B cell (primary cell): ENCODE data around the gene TXNDC5. TPM values are rescaled to one million over a fixed set of nuclear protein-coding genes. Genes with fewer than 3 reads are reported as not detected.

ENCODE experiments used
- ATAC-seq: fragments of 200-7000 bp; cut with Tn5 transposase; one replicate; pipeline ENCODE4 v1.10.0; 2021; ENCODE audit warnings: low read depth, mild to moderate bottlenecking, moderate number of reproducible peaks, moderate library complexity
- CTCF ChIA-PET: fragments of 350-600 bp; sonication (Branson Sonifier 250); formaldehyde crosslinking; loops from one replicate; lab custom pipeline; 2021; ENCODE audit warnings: antibody characterized with exemption, inconsistent platforms; lab: Charles Lee
- POLR2A ChIA-PET: fragments of 350-600 bp; sonication (Branson Sonifier 250); formaldehyde crosslinking; loops from one replicate; lab custom pipeline; 2021; ENCODE audit warnings: antibody characterized with exemption; lab: Charles Lee
- DNase-seq: peaks from one replicate; pipeline ENCODE4 v3.0.0; 2013
- H2AFZ ChIP-seq: 2 replicates; pipeline ENCODE4 v1.6.1; 2012; ENCODE audit warnings: mild to moderate bottlenecking, low read depth, low read length; ENCODE audit not compliant: insufficient read depth, poor library complexity, severe bottlenecking
- H3K27ac ChIP-seq, 2 donors: 1 replicate in 1 of 2; 2 replicates in 1 of 2; pipeline ENCODE4 v1.5.1; 2012 to 2013; ENCODE audit warnings: low read length in 2 of 2, mild to moderate bottlenecking in 2 of 2, moderate library complexity in 1 of 2
- H3K27me3 ChIP-seq, 4 experiments: fragments of 200-600 bp in 1 of 4; sonication (generic) in 1 of 4; replicated peaks in 1 of 4; 1 replicate in 2 of 4; 2 replicates in 2 of 4; pipeline versions ENCODE4 v1.6.1 to v1.7.0; 2013 to 2016; ENCODE audit warnings: low read length in 3 of 4, mild to moderate bottlenecking in 2 of 4, mixed read lengths in 1 of 4, moderate library complexity in 1 of 4; ENCODE audit not compliant: insufficient read depth in 4 of 4, control insufficient read depth in 3 of 4; ENCODE audit errors: control extremely low read depth in 1 of 4
- H3K36me3 ChIP-seq, 2 experiments: replicated peaks in 1 of 2; 1 replicate in 1 of 2; 2 replicates in 1 of 2; pipeline versions ENCODE4 v1.6.1 to v1.7.1; 2013; ENCODE audit warnings: low read length in 1 of 2; ENCODE audit not compliant: insufficient read depth in 2 of 2, control insufficient read depth in 1 of 2; ENCODE audit errors: control extremely low read depth in 1 of 2, extremely low read depth in 1 of 2
- H3K4me1 ChIP-seq, 2 donors: fragments of 200-600 bp in 1 of 2; sonication (generic) in 1 of 2; 1 replicate in 1 of 2; 2 replicates in 1 of 2; pipeline versions ENCODE4 v1.5.1 to v1.6.1; 2013 to 2017; ENCODE audit warnings: low read length in 2 of 2; ENCODE audit not compliant: control insufficient read depth in 2 of 2, insufficient read depth in 2 of 2
- H3K4me2 ChIP-seq: replicated peaks from 2 replicates; pipeline ENCODE3; 2012; ENCODE audit warnings: mild to moderate bottlenecking, low read depth, low read length; ENCODE audit not compliant: poor library complexity, severe bottlenecking
- H3K4me3 ChIP-seq, 5 experiments: fragments of 200-600 bp in 1 of 5; sonication (generic) in 1 of 5; 1 replicate in 3 of 5; 2 replicates in 2 of 5; pipeline versions ENCODE4 v1.5.1 to v1.7.0; 2011 to 2016; ENCODE audit warnings: low read length in 4 of 5, mild to moderate bottlenecking in 4 of 5, low read depth in 2 of 5, control low read depth in 1 of 5, moderate library complexity in 1 of 5; ENCODE audit not compliant: insufficient read depth in 1 of 5; ENCODE audit errors: control extremely low read depth in 1 of 5, extremely low read depth in 1 of 5
- H3K79me2 ChIP-seq: fragments of 200-600 bp; sonication (generic); one replicate; pipeline ENCODE4 v1.6.0; 2016; ENCODE audit warnings: low read length; ENCODE audit not compliant: control insufficient read depth, insufficient read depth
- H3K9ac ChIP-seq: fragments of 200-600 bp; sonication (generic); 2 replicates; pipeline ENCODE4 v1.6.1; 2017; ENCODE audit warnings: mild to moderate bottlenecking, low read length, moderate library complexity
- H3K9me3 ChIP-seq, 3 donors: one replicate each; pipeline versions ENCODE4 v1.6.1 to v1.7.1; 2013; ENCODE audit warnings: low read length in 2 of 3; ENCODE audit not compliant: control insufficient read depth in 2 of 3, insufficient read depth in 1 of 3; ENCODE audit errors: control extremely low read depth in 1 of 3
- H4K20me1 ChIP-seq: 2 replicates; pipeline ENCODE4 v1.6.0; 2012; ENCODE audit warnings: mild to moderate bottlenecking, low read length; ENCODE audit not compliant: insufficient read depth, control insufficient read depth, poor library complexity, severe bottlenecking
- H3K27ac Mint-ChIP-seq: one replicate; pipeline ENCODE4 v1.8.0; 2021; ENCODE audit warnings: mixed read lengths
- H3K27me3 Mint-ChIP-seq: one replicate; pipeline ENCODE4 v1.8.0; 2021; ENCODE audit warnings: mixed read lengths
- H3K4me1 Mint-ChIP-seq: one replicate; pipeline ENCODE4 v1.8.0; 2021; ENCODE audit warnings: mixed read lengths
- H3K4me3 Mint-ChIP-seq: one replicate; pipeline ENCODE4 v1.8.0; 2021; ENCODE audit warnings: mixed read lengths
- H3K9me3 Mint-ChIP-seq: one replicate; pipeline ENCODE4 v1.8.0; 2022; ENCODE audit warnings: mixed read lengths; ENCODE audit not compliant: insufficient read depth
- EZH2 ChIP-seq: IDR thresholded peaks from 2 replicates; pipeline ENCODE4 v1.6.1; 2012; ENCODE audit warnings: borderline replicate concordance, low read depth, mild to moderate bottlenecking, moderate library complexity, low read length; ENCODE audit not compliant: insufficient read depth, poor library complexity, severe bottlenecking
- WGBS: methylation state at CpG from one replicate; pipeline ENCODE4 v1.1.5; 2013; ENCODE audit warnings: missing lambda C conversion rate; ENCODE audit not compliant: insufficient coverage; 5-methylcytosine and 5-hydroxymethylcytosine counted together
- intact Hi-C: fragments of 100-400 bp; cut with micrococcal nuclease; formaldehyde crosslinking; loops from one replicate; pipeline ENCODE4 v1.10.0; 2022
- polyA plus RNA-seq: library from polyadenylated mRNA; depleted of rRNA; stranded (reverse); fragments of >200 nt; gene quantifications from 2 replicates; pipeline ENCODE4 v1.2.3, GENCODE V29; 2012
- total RNA-seq, 2 donors: library from RNA; stranded (reverse); fragments of 120-200 nt in 1 of 2; gene quantifications; 1 replicate in 1 of 2; 2 replicates in 1 of 2; pipeline versions ENCODE4 v1.2.3 to v1.2.4, GENCODE V29; 2013 to 2022
- TF ChIP-seq, protein P1 (sequence below): fragments of 200-600 bp; IDR thresholded peaks from one replicate; pipeline ENCODE4 v1.8.0; 2022; ENCODE audit warnings: antibody characterized with exemption, mild to moderate bottlenecking

Gene TXNDC5
- total and polyA plus RNA-seq, 2 donors (not counting 1 experiment from before 2014, with no cell fraction given) = 62.6 to 91.9 TPM

DNA sequence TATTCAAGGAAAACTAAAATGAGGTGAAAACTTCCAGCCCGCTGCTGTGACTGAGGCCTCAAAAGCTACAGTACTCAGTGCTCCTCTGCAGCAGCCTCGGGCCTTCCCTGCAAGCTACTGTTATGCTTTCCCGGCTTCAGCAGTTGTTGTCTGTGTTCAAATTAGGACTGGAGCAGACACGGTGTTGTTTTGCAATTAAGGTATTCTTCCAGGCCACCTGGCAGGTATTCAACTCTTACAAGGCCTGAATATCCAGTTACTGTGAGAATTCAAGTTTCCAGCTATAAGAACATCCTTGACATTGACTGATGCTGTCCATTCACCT lies 10.7 kb downstream of the TXNDC5 start:
- H3K27ac ChIP-seq = no peak overlapping the region
- H2AFZ ChIP-seq = no peak overlapping the region
- CTCF ChIA-PET = interaction anchor here (0.8 to 2.1 kb wide), 8 partner anchors 8 to 177 kb away, joined by 3 to 16 read pairs (median 6); no protein-coding TSS in a partner anchor
- Mint-ChIP-seq H3K4me1 (peaks cover 35% of the 10 kb centered on the region), H3K27me3 (no peaks in the 10 kb centered on the region), H3K9me3 (no peaks in the 10 kb centered on the region), H3K4me3 (no peak overlapping the region), H3K27ac (peak overlapping the region; percentile 32)
- ATAC-seq (no peak), DNase-seq (no peak)
- peaks cover 1 to 93% of the 10 kb centered on the region in 2 experiments for H3K36me3 ChIP-seq
- no peak for TF ChIP-seq EZH2
- TF ChIP-seq, protein P1, sequence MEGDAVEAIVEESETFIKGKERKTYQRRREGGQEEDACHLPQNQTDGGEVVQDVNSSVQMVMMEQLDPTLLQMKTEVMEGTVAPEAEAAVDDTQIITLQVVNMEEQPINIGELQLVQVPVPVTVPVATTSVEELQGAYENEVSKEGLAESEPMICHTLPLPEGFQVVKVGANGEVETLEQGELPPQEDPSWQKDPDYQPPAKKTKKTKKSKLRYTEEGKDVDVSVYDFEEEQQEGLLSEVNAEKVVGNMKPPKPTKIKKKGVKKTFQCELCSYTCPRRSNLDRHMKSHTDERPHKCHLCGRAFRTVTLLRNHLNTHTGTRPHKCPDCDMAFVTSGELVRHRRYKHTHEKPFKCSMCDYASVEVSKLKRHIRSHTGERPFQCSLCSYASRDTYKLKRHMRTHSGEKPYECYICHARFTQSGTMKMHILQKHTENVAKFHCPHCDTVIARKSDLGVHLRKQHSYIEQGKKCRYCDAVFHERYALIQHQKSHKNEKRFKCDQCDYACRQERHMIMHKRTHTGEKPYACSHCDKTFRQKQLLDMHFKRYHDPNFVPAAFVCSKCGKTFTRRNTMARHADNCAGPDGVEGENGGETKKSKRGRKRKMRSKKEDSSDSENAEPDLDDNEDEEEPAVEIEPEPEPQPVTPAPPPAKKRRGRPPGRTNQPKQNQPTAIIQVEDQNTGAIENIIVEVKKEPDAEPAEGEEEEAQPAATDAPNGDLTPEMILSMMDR = no peak
- whole genome bisulfite sequencing = 93% methylated on average over 3 of the region's 4 CpGs
- peaks cover 10 to 19% of the 10 kb centered on the region in 2 donors for H3K4me1 ChIP-seq
- H3K9ac ChIP-seq = no peak overlapping the region
- H3K9me3 ChIP-seq = no peaks in the 10 kb centered on the region
- H4K20me1 ChIP-seq = peaks cover 20% of the 10 kb centered on the region
- H3K4me3 ChIP-seq = no peak overlapping the region
- intact Hi-C loops = loop anchor here (1.0 to 5.0 kb wide), 4 partner anchors 92 to 317 kb away; no protein-coding TSS in a partner anchor
- H3K79me2 ChIP-seq = no peaks in the 10 kb centered on the region
- H3K27me3 ChIP-seq = no peaks in the 10 kb centered on the region
- H3K4me2 ChIP-seq = no peak overlapping the region
- POLR2A ChIA-PET = no interaction called here

DNA sequence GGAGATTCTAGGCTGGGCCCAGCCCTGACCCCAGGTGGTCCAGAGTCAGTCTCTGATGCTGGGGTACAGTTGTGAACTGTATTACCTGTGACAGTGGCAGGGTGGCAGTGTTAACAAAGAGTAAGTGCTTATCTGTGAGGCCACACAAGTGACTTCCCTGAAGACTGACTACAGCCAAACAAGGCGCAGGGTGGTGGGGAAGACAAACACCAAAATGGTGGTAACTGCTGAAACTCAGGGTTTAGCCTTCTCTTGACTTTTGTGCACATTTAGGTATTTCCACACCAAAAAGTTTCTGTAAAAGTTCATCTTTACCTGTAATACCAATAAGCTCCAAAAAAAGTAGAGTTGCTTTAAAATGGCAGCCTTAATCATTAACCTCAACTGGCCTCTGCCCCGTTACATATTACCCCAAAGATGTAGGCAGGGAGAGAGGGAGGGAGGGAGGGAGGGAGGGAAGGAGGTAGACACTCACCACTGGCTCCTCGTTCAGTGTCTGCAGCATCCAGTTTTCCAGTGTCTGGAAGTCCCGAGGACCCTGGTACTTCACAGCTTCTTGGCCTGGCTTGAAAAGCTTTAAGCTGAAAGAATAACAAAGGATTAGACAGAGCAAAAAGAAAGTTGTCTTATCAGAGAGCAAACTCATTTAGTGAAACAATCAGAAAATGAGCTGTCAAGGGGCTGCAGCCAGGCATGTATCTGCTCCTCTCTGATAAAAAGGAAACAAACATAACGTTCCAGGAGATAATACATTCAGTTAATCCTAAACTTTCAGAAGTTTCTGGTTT lies 11.3 kb downstream of the TXNDC5 start:
- Mint-ChIP-seq H3K9me3 (no peaks in the 10 kb centered on the region), H3K27me3 (no peaks in the 10 kb centered on the region), H3K27ac (peak overlapping the region; percentile 46), H3K4me3 (no peak overlapping the region), H3K4me1 (peaks cover 33% of the 10 kb centered on the region)
- Histone ChIP-seq H3K9me3 (no peaks in the 10 kb centered on the region), H3K27ac (no peak overlapping the region), H4K20me1 (peaks cover 18% of the 10 kb centered on the region), H3K9ac (no peak overlapping the region), H3K4me3 (no peak overlapping the region), H3K79me2 (no peaks in the 10 kb centered on the region), H2AFZ (no peak overlapping the region), H3K4me2 (no peak overlapping the region), H3K36me3 (peaks cover 1 to 96% of the 10 kb centered on the region in 2 experiments), H3K27me3 (no peaks in the 10 kb centered on the region), H3K4me1 (peaks cover 10 to 17% of the 10 kb centered on the region in 2 donors)
- POLR2A ChIA-PET = no interaction called here
- CTCF ChIA-PET = interaction anchor here (0.8 to 2.1 kb wide), 8 partner anchors 9 to 176 kb away, joined by 3 to 16 read pairs (median 6); no protein-coding TSS in a partner anchor
- intact Hi-C loops = loop anchor here (1.0 to 5.0 kb wide), 4 partner anchors 93 to 318 kb away; no protein-coding TSS in a partner anchor
- peak; percentile 40 for DNase-seq
- WGBS = 96% methylated on average over 3 of the region's 5 CpGs
- peak; percentile 39 for ATAC-seq
- TF ChIP-seq, protein P1 = no peak
- no peak for TF ChIP-seq EZH2
